Colonic mucosa (tissue), 4 donors: ENCODE data around the gene FSHB. TPM values are rescaled to one million over a fixed set of nuclear protein-coding genes. Genes with fewer than 3 reads are reported as not detected.

Experiments
- DNase-seq: peaks from one replicate; pipeline ENCODE4 v3.0.0-alpha.2; 2020
- H3K27ac ChIP-seq: fragments of 200-600 bp; one replicate; pipeline ENCODE4 v1.8.0; 2021
- H3K27me3 ChIP-seq: fragments of 200-600 bp; one replicate; pipeline ENCODE4 v1.8.0; 2021
- H3K36me3 ChIP-seq: fragments of 200-600 bp; one replicate; pipeline ENCODE4 v1.8.0; 2021
- H3K4me1 ChIP-seq: fragments of 200-600 bp; one replicate; pipeline ENCODE4 v1.8.0; 2021; ENCODE audit warnings: mild to moderate bottlenecking
- H3K4me3 ChIP-seq: fragments of 200-600 bp; one replicate; pipeline ENCODE4 v1.8.0; 2021
- H3K9ac ChIP-seq, 2 donors: one replicate each; pipeline ENCODE4 v1.7.0; 2013; ENCODE audit warnings: control low read depth in 2 of 2, low read depth in 2 of 2, low read length in 2 of 2
- H3K9me3 ChIP-seq: fragments of 200-600 bp; one replicate; pipeline ENCODE4 v1.8.0; 2021
- intact Hi-C: fragments of 100-400 bp; cut with DNase I; formaldehyde crosslinking; loops from one replicate; pipeline ENCODE4 v1.14.1; 2022
- total RNA-seq, 2 donors: library from RNA; stranded (reverse); fragmentation: NEBNext Ultra II Directional in 1 of 2; extraction: Animal tissue kit (Norgen Biotek cat#: 25700) in 1 of 2; gene quantifications; one replicate each; pipeline ENCODE4 v1.2.1, GENCODE V29; 2021
- TF ChIP-seq, protein P1 (sequence below): fragments of 200-600 bp; IDR thresholded peaks from one replicate; pipeline ENCODE4 v1.8.0; 2022; ENCODE audit warnings: antibody characterized with exemption, mild to moderate bottlenecking
- donor health status: healthy.
- donor health status: DM: no; HTN: no; CAD: no.
- donor health status: DM: no; HTN: no; CAD: no.

FSHB gene
- total RNA-seq, 2 donors from 2014 or later = not detected

DNA sequence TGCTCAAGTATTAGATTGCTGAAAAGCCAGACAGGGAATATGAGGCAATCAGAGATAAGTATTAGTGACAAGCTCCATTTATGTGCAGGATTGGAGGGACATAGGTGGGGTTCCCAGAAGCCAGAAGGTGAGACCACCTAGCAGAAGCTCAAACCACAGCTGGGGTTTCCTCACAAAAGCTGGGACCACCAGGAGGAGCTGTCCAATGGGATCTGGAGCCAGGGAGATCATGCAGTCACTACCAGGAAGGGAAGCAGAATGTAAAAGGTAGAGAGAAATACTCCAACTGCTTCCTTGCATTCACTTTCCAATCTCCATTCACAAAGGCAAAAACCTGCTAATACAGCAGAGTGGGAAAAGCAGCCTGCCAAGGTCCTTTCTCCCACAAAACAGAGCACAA is 5.2 kb upstream of the FSHB start:
- intact Hi-C loops = no loop called here
- DNase-seq = no peak
- H3K27ac ChIP-seq = no peak overlapping the region
- TF ChIP-seq, protein P1, sequence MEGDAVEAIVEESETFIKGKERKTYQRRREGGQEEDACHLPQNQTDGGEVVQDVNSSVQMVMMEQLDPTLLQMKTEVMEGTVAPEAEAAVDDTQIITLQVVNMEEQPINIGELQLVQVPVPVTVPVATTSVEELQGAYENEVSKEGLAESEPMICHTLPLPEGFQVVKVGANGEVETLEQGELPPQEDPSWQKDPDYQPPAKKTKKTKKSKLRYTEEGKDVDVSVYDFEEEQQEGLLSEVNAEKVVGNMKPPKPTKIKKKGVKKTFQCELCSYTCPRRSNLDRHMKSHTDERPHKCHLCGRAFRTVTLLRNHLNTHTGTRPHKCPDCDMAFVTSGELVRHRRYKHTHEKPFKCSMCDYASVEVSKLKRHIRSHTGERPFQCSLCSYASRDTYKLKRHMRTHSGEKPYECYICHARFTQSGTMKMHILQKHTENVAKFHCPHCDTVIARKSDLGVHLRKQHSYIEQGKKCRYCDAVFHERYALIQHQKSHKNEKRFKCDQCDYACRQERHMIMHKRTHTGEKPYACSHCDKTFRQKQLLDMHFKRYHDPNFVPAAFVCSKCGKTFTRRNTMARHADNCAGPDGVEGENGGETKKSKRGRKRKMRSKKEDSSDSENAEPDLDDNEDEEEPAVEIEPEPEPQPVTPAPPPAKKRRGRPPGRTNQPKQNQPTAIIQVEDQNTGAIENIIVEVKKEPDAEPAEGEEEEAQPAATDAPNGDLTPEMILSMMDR = no peak
- H3K27me3 ChIP-seq = no peaks in the 10 kb centered on the region
- H3K4me3 ChIP-seq = no peak overlapping the region
- H3K36me3 ChIP-seq = no peaks in the 10 kb centered on the region
- no peaks in the 10 kb centered on the region for H3K4me1 ChIP-seq
- no peak overlapping the region for H3K9ac ChIP-seq
- H3K9me3 ChIP-seq = no peaks in the 10 kb centered on the region

DNA sequence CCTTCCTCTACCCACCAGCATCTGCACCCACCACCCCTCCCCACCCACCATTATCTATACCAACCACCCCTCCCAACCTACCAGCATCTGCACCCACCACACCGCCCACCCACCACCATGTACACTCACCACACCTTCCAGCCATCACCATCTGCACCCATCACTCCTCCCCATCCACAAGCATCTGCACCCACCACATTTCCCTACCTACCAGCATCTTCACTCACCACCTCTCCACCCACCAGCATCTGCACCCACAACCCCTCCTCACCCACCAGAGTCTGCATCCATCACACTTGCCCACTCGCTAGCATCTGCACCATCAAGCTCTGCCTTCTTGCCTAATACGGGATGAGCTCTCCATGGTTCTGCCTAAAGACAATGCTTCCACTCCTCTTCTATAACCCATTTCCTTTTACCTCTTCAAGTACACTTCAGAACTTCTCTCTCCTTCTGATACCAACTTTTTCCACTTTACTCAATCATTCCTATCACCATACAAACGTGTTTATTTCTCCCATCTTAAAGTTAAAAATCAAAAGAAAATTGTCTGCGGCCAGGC is 2.4 kb upstream of the FSHB start:
- no peaks in the 10 kb centered on the region for H3K9me3 ChIP-seq
- H3K36me3 ChIP-seq = no peaks in the 10 kb centered on the region
- intact Hi-C loops = no loop called here
- H3K27ac ChIP-seq = no peak overlapping the region
- no peaks in the 10 kb centered on the region for H3K4me1 ChIP-seq
- no peaks in the 10 kb centered on the region for H3K27me3 ChIP-seq
- no peak overlapping the region for H3K9ac ChIP-seq
- TF ChIP-seq, protein P1 = no peak
- no peak for DNase-seq
- no peak overlapping the region for H3K4me3 ChIP-seq

DNA sequence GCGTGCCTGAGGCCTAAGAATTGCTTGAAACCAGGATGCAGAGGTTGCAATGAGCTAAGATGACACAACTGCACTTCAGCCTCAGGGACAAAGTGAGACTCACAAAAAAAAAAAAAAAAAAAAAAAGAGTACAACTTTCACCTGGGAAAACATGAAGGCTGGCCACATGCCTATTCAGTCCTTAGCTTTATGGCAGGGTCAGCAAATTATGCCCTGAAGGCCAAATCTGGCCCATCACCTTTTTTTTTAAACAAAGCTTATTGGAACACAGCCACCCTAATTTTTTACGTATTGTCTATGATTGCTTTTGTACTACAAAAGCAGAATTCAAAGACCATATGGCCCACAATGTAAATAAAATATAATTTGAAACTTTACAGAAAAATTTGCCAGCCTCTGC is 8.2 kb downstream of the FSHB start:
- H3K9ac ChIP-seq = no peak overlapping the region
- no peak for DNase-seq
- no peak overlapping the region for H3K4me3 ChIP-seq
- TF ChIP-seq, protein P1 = no peak
- intact Hi-C loops = no loop called here
- H3K9me3 ChIP-seq = no peaks in the 10 kb centered on the region
- H3K36me3 ChIP-seq = no peaks in the 10 kb centered on the region
- H3K27me3 ChIP-seq = no peaks in the 10 kb centered on the region
- H3K27ac ChIP-seq = no peak overlapping the region
- H3K4me1 ChIP-seq = no peaks in the 10 kb centered on the region

DNA sequence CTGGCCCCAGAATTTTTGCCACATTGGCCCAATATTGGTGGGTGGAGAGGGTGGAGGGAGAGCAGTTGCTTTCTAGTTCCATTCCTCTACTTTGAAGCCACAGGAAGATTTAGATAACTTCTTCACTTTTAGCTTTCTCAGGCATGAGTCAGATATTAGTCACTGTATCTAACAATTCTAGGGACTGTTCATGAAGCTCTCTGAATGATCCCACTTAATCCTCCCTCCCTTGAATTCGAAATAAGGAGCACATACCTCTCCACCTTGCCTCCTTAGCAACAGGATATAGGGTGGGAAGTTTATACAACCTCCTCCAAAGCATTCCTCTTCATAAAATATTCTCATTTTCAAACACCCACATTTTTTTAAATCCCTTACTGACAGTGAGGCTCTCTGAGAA is 13.5 kb downstream of the FSHB start:
- Histone ChIP-seq H3K9ac (no peak overlapping the region), H3K36me3 (no peaks in the 10 kb centered on the region), H3K4me1 (no peaks in the 10 kb centered on the region), H3K27me3 (no peaks in the 10 kb centered on the region), H3K27ac (no peak overlapping the region), H3K9me3 (no peaks in the 10 kb centered on the region), H3K4me3 (no peak overlapping the region)
- no peak for DNase-seq
- intact Hi-C loops = no loop called here
- TF ChIP-seq, protein P1 = no peak

DNA sequence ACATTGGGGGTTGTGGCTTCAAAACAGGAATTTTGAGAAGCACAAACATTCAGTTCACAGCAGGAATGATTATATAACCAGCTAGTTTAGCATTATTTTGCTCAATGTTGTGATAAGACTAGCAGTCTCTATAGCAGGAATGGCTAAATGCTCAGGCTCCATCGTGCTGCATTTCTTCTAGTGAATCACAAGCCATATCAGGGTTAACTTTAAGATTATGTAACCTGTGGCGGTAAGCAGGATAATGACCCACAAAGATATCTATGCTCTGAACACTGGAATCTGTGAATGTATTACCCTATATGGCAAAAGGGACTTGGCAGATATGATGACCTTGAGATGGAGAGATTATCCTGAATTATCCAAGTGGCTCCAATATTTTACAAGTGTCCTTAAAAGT is 14.8 kb downstream of the FSHB start:
- Histone ChIP-seq H3K9ac (no peak overlapping the region), H3K36me3 (no peaks in the 10 kb centered on the region), H3K4me1 (no peaks in the 10 kb centered on the region), H3K27me3 (no peaks in the 10 kb centered on the region), H3K4me3 (no peak overlapping the region), H3K27ac (no peak overlapping the region), H3K9me3 (no peaks in the 10 kb centered on the region)
- intact Hi-C loops = no loop called here
- TF ChIP-seq, protein P1 = no peak
- DNase-seq = no peak
